Activated T-cell treated with anti-CD3 and anti-CD28 coated beads, Interleukin-2, amount 50 U/mL, for 24 hours (primary cell): Measurements from ENCODE around the gene C16orf96.

Experiments used
- DNase-seq: peaks from one replicate; pipeline ENCODE4 v3.0.0-alpha.2; 2020
- H3K27ac Mint-ChIP-seq: 2 replicates; pipeline ENCODE4 v1.8.0; 2020; ENCODE audit warnings: mild to moderate bottlenecking, mixed read lengths
- H3K27me3 Mint-ChIP-seq: 2 replicates; pipeline ENCODE4 v1.8.0; 2020; ENCODE audit warnings: mixed read lengths
- H3K36me3 Mint-ChIP-seq: 2 replicates; pipeline ENCODE4 v1.8.0; 2020; ENCODE audit warnings: low read depth, mixed read lengths
- H3K4me1 Mint-ChIP-seq: 2 replicates; pipeline ENCODE4 v1.8.0; 2020; ENCODE audit warnings: low read depth, mixed read lengths
- H3K4me3 Mint-ChIP-seq: 2 replicates; pipeline ENCODE4 v1.8.0; 2020; ENCODE audit warnings: mild to moderate bottlenecking, moderate library complexity, mixed read lengths
- H3K9me3 Mint-ChIP-seq: 2 replicates; pipeline ENCODE4 v1.8.0; 2020; ENCODE audit warnings: mixed read lengths

C16orf96 gene

DNA sequence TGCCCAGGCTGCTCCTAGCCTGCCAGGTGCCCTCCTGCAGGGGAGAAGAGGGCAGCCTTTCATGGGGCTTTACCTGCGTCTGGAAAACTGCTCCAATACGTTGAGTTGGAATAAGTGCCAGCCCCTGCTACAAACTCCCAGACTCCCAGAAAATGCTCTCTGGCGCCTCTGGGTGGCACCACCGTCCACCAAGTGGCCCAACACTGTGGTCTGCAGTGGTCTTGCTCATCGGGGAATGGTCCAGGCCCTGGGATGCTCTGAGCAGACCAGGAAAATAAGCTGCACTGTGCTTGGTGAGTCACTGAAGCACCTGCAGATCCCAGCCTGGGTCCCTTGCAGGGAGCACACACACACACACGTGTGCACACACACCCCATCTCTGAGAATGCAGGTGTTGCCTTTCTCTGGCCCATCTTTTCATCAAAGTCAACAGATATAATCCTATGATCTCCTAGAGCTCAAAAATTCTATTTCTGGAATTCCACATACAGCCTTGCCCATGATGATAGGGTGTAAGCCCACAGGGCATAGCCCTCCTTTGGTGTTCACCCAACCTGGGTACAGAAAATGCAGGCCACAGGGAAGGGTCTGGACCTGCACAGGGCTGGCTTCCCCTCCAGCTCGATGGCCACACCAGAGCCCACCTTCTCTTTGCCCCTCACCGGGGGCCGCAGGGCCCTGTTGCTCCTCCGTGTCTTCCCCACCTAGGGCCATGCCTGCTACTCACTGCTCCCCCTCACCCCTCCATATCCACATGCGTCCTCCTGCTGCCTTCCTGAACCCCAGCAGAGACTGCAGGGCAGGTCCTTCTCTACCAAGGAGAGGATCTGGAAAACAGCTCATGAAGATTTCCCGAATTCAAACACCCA, 38.1 kb upstream of the C16orf96 start:
- DNase-seq, result no peak
- peak overlapping the region; percentile 44 for H3K27ac Mint-ChIP-seq

DNA sequence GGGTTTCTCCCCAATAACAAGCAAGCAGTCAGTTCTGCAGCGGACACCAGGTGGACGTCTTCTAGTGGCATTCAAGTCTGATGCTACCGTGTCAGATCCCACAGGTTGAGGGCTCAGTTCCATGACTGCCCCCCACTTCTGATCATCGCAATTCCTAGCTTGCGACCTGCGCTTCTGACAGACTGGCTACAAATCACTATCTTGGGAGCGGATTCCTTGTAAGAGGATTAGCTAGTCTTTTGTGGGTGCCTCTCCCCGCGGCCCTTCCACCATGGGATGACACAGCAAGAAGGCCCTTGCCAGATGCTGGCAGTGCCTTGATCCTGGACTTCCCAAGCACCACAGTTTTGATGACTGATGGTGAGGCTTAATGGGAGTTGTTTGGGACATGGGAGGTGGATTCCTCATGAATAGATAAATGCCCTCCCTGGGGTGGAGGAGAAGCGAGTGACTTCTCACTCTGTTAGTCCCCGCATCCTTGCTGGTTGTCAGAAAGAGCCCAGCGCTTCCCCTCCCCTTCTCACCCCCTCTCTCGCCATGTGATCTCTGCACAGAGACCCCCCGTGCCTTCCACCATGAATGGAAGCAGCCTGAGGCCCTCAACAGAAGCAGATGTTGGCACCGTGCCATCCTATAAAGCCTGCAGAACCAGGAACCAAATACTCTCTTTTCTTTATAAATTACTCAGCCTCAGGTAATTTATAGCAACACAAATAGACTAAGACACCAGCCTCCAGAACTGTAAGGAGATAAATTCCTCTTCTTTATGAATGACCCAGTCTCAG, 36.7 kb upstream of the C16orf96 start:
- no peaks in the 10 kb centered on the region for H3K27me3 Mint-ChIP-seq
- DNase-seq, result no peak
- peaks cover 35% of the 10 kb centered on the region for H3K36me3 Mint-ChIP-seq
- no peak overlapping the region for H3K4me3 Mint-ChIP-seq
- H3K27ac Mint-ChIP-seq, result peak overlapping the region; percentile 59
- H3K4me1 Mint-ChIP-seq, result peaks cover 34% of the 10 kb centered on the region
- no peaks in the 10 kb centered on the region for H3K9me3 Mint-ChIP-seq

More for the DNA sequence above, 38.1 kb upstream of the C16orf96 start:
- no peaks in the 10 kb centered on the region for H3K27me3 Mint-ChIP-seq
- H3K9me3 Mint-ChIP-seq, result no peaks in the 10 kb centered on the region
- peaks cover 46% of the 10 kb centered on the region for H3K36me3 Mint-ChIP-seq
- no peak overlapping the region for H3K4me3 Mint-ChIP-seq
- peaks cover 44% of the 10 kb centered on the region for H3K4me1 Mint-ChIP-seq

DNA sequence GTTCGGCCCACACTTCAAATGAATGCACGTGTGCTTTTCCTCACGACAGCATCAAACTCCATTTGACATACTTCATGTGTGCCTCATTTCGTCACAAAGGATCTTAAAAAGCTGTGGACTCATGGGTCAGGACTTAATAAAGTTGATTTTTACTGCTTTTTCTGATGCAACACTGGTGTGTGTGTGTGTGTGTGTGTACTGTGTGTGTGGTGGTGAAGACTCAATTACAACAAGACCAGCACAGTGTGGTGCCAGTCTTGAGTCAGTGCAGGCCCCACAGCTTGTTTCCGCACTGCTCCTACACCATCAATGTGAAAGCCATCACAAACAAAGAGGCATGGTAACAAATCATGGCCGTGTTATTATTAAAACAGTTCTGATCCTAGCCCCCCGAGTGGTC, 35.2 kb upstream of the C16orf96 start:
- Mint-ChIP-seq H3K9me3 (no peaks in the 10 kb centered on the region), H3K27ac (peak overlapping the region; percentile 55), H3K36me3 (peaks cover 24% of the 10 kb centered on the region), H3K27me3 (no peaks in the 10 kb centered on the region), H3K4me1 (peaks cover 21% of the 10 kb centered on the region), H3K4me3 (no peak overlapping the region)
- no peak for DNase-seq

GRCh38 chr16:4522051-4522581, 34.0 kb upstream of the C16orf96 start:
- Mint-ChIP-seq H3K4me1 (peaks cover 22% of the 10 kb centered on the region), H3K27me3 (no peaks in the 10 kb centered on the region), H3K27ac (peak overlapping the region; percentile 47), H3K36me3 (peaks cover 20% of the 10 kb centered on the region), H3K9me3 (no peaks in the 10 kb centered on the region), H3K4me3 (no peak overlapping the region)
- DNase-seq, result no peak

GRCh38 chr16:4523686-4524085, 32.5 kb upstream of the C16orf96 start:
- no peak overlapping the region for H3K27ac Mint-ChIP-seq

GRCh38 chr16:4524571-4524970, 31.6 kb upstream of the C16orf96 start:
- Mint-ChIP-seq H3K9me3 (no peaks in the 10 kb centered on the region), H3K27me3 (no peaks in the 10 kb centered on the region), H3K4me1 (peaks cover 37% of the 10 kb centered on the region), H3K4me3 (no peak overlapping the region), H3K36me3 (peaks cover 18% of the 10 kb centered on the region), H3K27ac (no peak overlapping the region)
- DNase-seq, result no peak

More at GRCh38 chr16:4523686-4524085, 32.5 kb upstream of the C16orf96 start:
- H3K4me3 Mint-ChIP-seq, result no peak overlapping the region
- no peak for DNase-seq
- peaks cover 30% of the 10 kb centered on the region for H3K4me1 Mint-ChIP-seq
- H3K27me3 Mint-ChIP-seq, result no peaks in the 10 kb centered on the region
- H3K9me3 Mint-ChIP-seq, result no peaks in the 10 kb centered on the region
- H3K36me3 Mint-ChIP-seq, result peaks cover 16% of the 10 kb centered on the region

- no peak for DNase-seq
- Mint-ChIP-seq H3K27ac (no peak overlapping the region), H3K9me3 (no peaks in the 10 kb centered on the region), H3K36me3 (peaks cover 18% of the 10 kb centered on the region), H3K27me3 (no peaks in the 10 kb centered on the region), H3K4me1 (peaks cover 40% of the 10 kb centered on the region), H3K4me3 (no peak overlapping the region)
Observed at GRCh38 chr16:4525069-4525468, 31.1 kb upstream of the C16orf96 start.

GRCh38 chr16:4525634-4526277, 30.4 kb upstream of the C16orf96 start:
- DNase-seq, result no peak
- Mint-ChIP-seq H3K4me3 (no peak overlapping the region), H3K27me3 (no peaks in the 10 kb centered on the region), H3K36me3 (peaks cover 18% of the 10 kb centered on the region), H3K27ac (peak overlapping the region; percentile 47), H3K9me3 (no peaks in the 10 kb centered on the region), H3K4me1 (peaks cover 44% of the 10 kb centered on the region)

DNA sequence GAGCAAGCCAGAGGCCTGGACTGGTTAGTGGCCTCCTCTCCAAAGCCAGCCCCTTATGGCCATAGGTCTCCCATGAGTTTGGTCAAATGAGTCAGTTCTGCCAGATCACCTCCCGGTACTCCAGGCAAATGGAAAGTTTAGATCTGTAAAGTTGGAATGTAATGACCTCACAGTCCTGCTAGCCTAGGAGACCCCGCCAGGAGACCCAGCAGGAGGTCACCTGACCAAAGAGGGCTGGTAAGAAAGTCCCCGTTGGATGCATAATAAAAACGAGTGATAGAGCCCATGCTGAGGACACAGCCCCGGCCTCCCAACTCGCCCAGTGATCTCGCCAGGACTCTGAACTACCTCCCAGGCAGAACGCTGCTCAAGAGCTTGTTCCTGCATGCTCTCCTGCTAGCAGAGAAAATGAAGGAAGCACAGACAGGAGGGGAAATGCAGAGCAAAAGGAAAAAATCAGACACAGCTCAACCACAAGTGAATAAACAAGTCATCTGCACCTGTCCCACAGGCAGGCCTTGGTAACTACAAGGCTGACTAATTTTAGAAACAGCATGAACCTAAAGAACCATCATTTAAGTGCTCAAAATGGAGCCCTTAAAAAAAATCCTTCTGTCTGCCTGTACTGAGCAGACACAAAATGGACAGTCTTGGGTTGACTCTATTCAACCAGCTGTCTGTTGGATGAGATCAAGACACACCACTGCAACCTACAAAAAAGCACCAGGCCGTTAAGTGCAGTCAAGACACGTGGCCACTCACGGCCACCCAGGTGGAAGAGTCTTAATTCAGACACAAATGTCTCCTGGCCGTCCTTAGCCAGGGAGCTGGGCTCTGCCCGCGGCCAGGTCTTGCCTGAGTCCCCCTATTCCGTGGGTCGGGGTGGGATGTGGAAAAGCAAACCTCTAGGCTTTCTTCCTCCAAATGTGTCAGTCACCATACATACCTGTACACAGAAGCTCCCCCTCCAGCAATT, 26.8 kb upstream of the C16orf96 start:
- peak; percentile 51 for DNase-seq
- H3K36me3 Mint-ChIP-seq, result peaks cover 26% of the 10 kb centered on the region
- H3K27me3 Mint-ChIP-seq, result no peaks in the 10 kb centered on the region
- peak overlapping the region; percentile 56 for H3K4me3 Mint-ChIP-seq
- peak overlapping the region; percentile 91 for H3K27ac Mint-ChIP-seq
- no peaks in the 10 kb centered on the region for H3K9me3 Mint-ChIP-seq
- peaks cover 61% of the 10 kb centered on the region for H3K4me1 Mint-ChIP-seq

GRCh38 chr16:4531811-4532210, 24.3 kb upstream of the C16orf96 start:
- no peaks in the 10 kb centered on the region for H3K9me3 Mint-ChIP-seq
- DNase-seq, result no peak
- H3K36me3 Mint-ChIP-seq, result peaks cover 38% of the 10 kb centered on the region
- no peaks in the 10 kb centered on the region for H3K27me3 Mint-ChIP-seq
- no peak overlapping the region for H3K27ac Mint-ChIP-seq
- peaks cover 77% of the 10 kb centered on the region for H3K4me1 Mint-ChIP-seq
- H3K4me3 Mint-ChIP-seq, result no peak overlapping the region

GRCh38 chr16:4532238-4532637, 23.9 kb upstream of the C16orf96 start:
- H3K9me3 Mint-ChIP-seq, result no peaks in the 10 kb centered on the region
- peaks cover 77% of the 10 kb centered on the region for H3K4me1 Mint-ChIP-seq
- no peak for DNase-seq
- H3K27ac Mint-ChIP-seq, result no peak overlapping the region
- peaks cover 42% of the 10 kb centered on the region for H3K36me3 Mint-ChIP-seq
- no peaks in the 10 kb centered on the region for H3K27me3 Mint-ChIP-seq
- H3K4me3 Mint-ChIP-seq, result no peak overlapping the region

DNA sequence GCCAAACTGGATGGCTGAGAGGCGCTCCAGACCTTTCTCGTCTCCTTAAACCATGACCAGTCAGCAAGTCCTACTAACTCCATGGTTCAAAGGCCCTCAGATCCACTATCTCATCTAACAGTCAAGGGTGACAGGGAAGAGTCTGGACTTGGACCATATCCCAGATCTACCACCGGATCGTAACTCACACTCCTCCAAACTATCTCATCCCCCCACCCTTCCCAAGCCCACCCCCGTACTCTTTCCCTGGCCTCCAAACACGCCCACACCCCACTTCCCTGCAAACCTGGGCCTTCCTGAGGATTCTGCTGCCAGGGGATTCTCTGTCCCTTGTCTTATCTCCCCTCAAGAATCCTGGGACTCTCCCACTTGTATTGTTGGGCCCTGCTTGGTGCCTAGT, 22.6 kb upstream of the C16orf96 start:
- Mint-ChIP-seq H3K27ac (no peak overlapping the region), H3K4me1 (peaks cover 71% of the 10 kb centered on the region), H3K36me3 (peaks cover 47% of the 10 kb centered on the region), H3K9me3 (no peaks in the 10 kb centered on the region), H3K27me3 (no peaks in the 10 kb centered on the region), H3K4me3 (no peak overlapping the region)
- DNase-seq, result no peak

DNA sequence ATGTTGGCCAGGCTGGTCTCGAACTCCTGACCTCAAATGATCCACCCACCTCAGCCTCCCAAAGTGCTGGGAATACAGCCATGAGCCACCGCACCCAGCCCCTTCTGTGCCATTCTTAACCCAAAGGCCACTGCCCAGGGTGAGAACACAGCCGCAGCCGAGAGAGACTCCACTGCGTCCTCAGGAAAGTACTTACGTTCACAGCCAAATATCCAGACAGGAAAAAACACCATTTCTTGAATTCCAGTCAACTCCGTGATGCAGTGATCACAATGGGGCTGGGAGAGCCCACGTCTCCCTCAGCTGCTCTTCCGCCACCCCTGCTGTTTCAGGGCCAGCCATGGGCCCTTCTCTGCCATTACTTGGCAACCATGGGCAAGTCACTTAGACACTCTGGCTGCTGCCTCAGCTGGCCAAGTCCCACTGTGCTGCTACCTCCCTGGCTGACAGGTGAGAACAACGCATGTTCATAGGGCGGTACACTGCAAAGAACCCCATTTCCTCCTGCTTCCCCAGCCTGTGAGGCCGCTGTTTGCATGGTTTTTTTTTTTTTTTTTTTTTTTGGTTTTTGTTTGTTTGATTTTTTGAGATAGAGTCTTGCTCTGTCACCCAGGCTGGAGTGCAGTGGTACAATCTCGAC, 21.9 kb upstream of the C16orf96 start:
- no peaks in the 10 kb centered on the region for H3K27me3 Mint-ChIP-seq
- H3K4me3 Mint-ChIP-seq, result no peak overlapping the region
- no peak for DNase-seq
- H3K36me3 Mint-ChIP-seq, result peaks cover 52% of the 10 kb centered on the region
- H3K4me1 Mint-ChIP-seq, result peaks cover 70% of the 10 kb centered on the region
- peak overlapping the region; percentile 55 for H3K27ac Mint-ChIP-seq
- no peaks in the 10 kb centered on the region for H3K9me3 Mint-ChIP-seq
